ENCODE results near the gene TNRC6A.

- TF ChIP-seq CTCF (conservative IDR thresholded peaks at IDR 0.05; ENCODE audit: low read depth, low read length), result no peak
- no peak for TF ChIP-seq EZH2 (IDR thresholded peaks at IDR 0.05; ENCODE audit: low read length, unreplicated experiment)
Observed at GRCh38 chr16:24745791-24746190, 16.3 kb downstream of the TNRC6A start.

All from PC-3 (cell line).